HEK293 (cell line): ENCODE measurements around the gene THTPA.
"Not testable (repeated sequence)": the region's sequence is repeated elsewhere in the genome, so short reads cannot be mapped to it uniquely, and the experiment has no call there.

ENCODE experiments used
- CTCF ChIA-PET: fragments of 350-600 bp; formaldehyde crosslinking; extraction: SDS; loops from one replicate; lab custom pipeline; 2021; ENCODE audit warnings: antibody characterized with exemption; lab: Yijun Ruan, JAX
- POLR2A ChIA-PET: fragments of 300-600 bp; formaldehyde crosslinking; extraction: SDS; loops from one replicate; lab custom pipeline; 2020; ENCODE audit warnings: antibody characterized with exemption, inconsistent platforms; lab: Yijun Ruan, JAX
- H3K27ac ChIP-seq: fragments of 200-500 bp; sonication (Bioruptor generic); 2 replicates; pipeline ENCODE4 v1.5.1; 2014; ENCODE audit warnings: low read depth, low read length, control low read depth, inconsistent platforms; ENCODE audit errors: extremely low read depth
- H3K36me3 ChIP-seq, 2 experiments: fragments of 200-500 bp in 1 of 2; sonication (Bioruptor generic) in 1 of 2; 1 replicate in 1 of 2; 2 replicates in 1 of 2; pipeline ENCODE4 v1.5.1; 2014 to 2017; ENCODE audit warnings: inconsistent platforms in 2 of 2, low read length in 2 of 2; ENCODE audit not compliant: control insufficient read depth in 2 of 2, insufficient read depth in 1 of 2
- H3K4me1 ChIP-seq: fragments of 200-500 bp; sonication (Bioruptor generic); 2 replicates; pipeline ENCODE4 v1.5.1; 2014; ENCODE audit warnings: mild to moderate bottlenecking, low read length, inconsistent platforms; ENCODE audit not compliant: control insufficient read depth, insufficient read depth
- H3K4me3 ChIP-seq: 2 replicates; pipeline ENCODE4 v1.5.1; 2011; ENCODE audit warnings: low read depth, mild to moderate bottlenecking, control low read depth, low read length, moderate library complexity
- H3K9me3 ChIP-seq: fragments of 200-500 bp; sonication (Bioruptor generic); 2 replicates; pipeline ENCODE4 v1.5.1; 2014; ENCODE audit warnings: low read depth, low read length, inconsistent platforms; ENCODE audit not compliant: control insufficient read depth, insufficient read depth
- EGR2 ChIP-seq: fragments of 450-650 bp; formaldehyde crosslinking; IDR thresholded peaks from 2 replicates; pipeline ENCODE4 v1.5.1; 2016; ENCODE audit warnings: low read depth, missing biosample characterization, missing genetic modification characterization
- FEZF1 ChIP-seq: fragments of 450-650 bp; formaldehyde crosslinking; IDR thresholded peaks from 2 replicates; pipeline ENCODE4 v1.5.1; 2016; ENCODE audit warnings: missing biosample characterization, missing genetic modification characterization
- GLI2 ChIP-seq: fragments of 450-650 bp; formaldehyde crosslinking; IDR thresholded peaks from 2 replicates; pipeline ENCODE4; 2017; ENCODE audit warnings: missing biosample characterization, missing genetic modification characterization, low read depth, borderline replicate concordance
- KLF16 ChIP-seq: fragments of 450-650 bp; formaldehyde crosslinking; IDR thresholded peaks from 2 replicates; pipeline ENCODE4 v1.5.1; 2017; ENCODE audit warnings: missing biosample characterization, missing genetic modification characterization
- MYNN ChIP-seq: fragments of 450-650 bp; formaldehyde crosslinking; IDR thresholded peaks from 2 replicates; pipeline ENCODE4 v1.5.1; 2016; ENCODE audit warnings: missing biosample characterization, missing genetic modification characterization, borderline replicate concordance
- OVOL3 ChIP-seq: fragments of 450-650 bp; formaldehyde crosslinking; IDR thresholded peaks from 2 replicates; pipeline ENCODE4 v1.5.1; 2016; ENCODE audit warnings: missing biosample characterization, missing genetic modification characterization
- RBAK ChIP-seq: fragments of 450-650 bp; formaldehyde crosslinking; IDR thresholded peaks from 2 replicates; pipeline ENCODE4 v1.5.1; 2016; ENCODE audit warnings: missing biosample characterization, missing genetic modification characterization
- SP7 ChIP-seq: fragments of 450-650 bp; formaldehyde crosslinking; IDR thresholded peaks from 2 replicates; pipeline ENCODE4 v1.5.1; 2016; ENCODE audit warnings: missing biosample characterization, missing genetic modification characterization
- ZBTB1 ChIP-seq: fragments of 450-650 bp; formaldehyde crosslinking; IDR thresholded peaks from 2 replicates; pipeline ENCODE4 v1.5.1; 2016; ENCODE audit warnings: missing biosample characterization, missing genetic modification characterization
- ZBTB17 ChIP-seq: fragments of 450-650 bp; formaldehyde crosslinking; IDR thresholded peaks from 2 replicates; pipeline ENCODE4 v1.5.1; 2016; ENCODE audit warnings: missing biosample characterization, missing genetic modification characterization
- ZBTB8A ChIP-seq: fragments of 450-650 bp; formaldehyde crosslinking; IDR thresholded peaks from 2 replicates; pipeline ENCODE4 v1.5.1; 2016; ENCODE audit warnings: missing biosample characterization, missing genetic modification characterization
- ZNF138 ChIP-seq: fragments of 450-650 bp; formaldehyde crosslinking; IDR thresholded peaks from 2 replicates; pipeline ENCODE4 v1.5.1; 2016; ENCODE audit warnings: missing biosample characterization, missing genetic modification characterization, borderline replicate concordance
- ZNF24 ChIP-seq: fragments of 450-650 bp; formaldehyde crosslinking; IDR thresholded peaks from 2 replicates; pipeline ENCODE4 v1.5.1; 2016; ENCODE audit warnings: missing biosample characterization, missing genetic modification characterization
- ZNF280D ChIP-seq: fragments of 450-650 bp; formaldehyde crosslinking; IDR thresholded peaks from 2 replicates; pipeline ENCODE4 v1.5.1; 2016; ENCODE audit warnings: missing biosample characterization, missing genetic modification characterization
- ZNF292 ChIP-seq: fragments of 450-650 bp; formaldehyde crosslinking; IDR thresholded peaks from 2 replicates; pipeline ENCODE4 v1.5.1; 2016; ENCODE audit warnings: low read depth, missing biosample characterization, missing genetic modification characterization, borderline replicate concordance
- ZNF488 ChIP-seq: fragments of 450-650 bp; formaldehyde crosslinking; IDR thresholded peaks from 2 replicates; pipeline ENCODE4 v1.5.1; 2016; ENCODE audit warnings: missing biosample characterization, missing genetic modification characterization
- ZNF501 ChIP-seq: fragments of 450-650 bp; formaldehyde crosslinking; IDR thresholded peaks from 2 replicates; pipeline ENCODE4 v1.5.1; 2016; ENCODE audit warnings: missing biosample characterization, missing genetic modification characterization
- ZNF544 ChIP-seq: fragments of 450-650 bp; formaldehyde crosslinking; IDR thresholded peaks from 2 replicates; pipeline ENCODE4 v1.5.0; 2017; ENCODE audit warnings: missing biosample characterization, missing genetic modification characterization
- ZNF549 ChIP-seq: fragments of 450-650 bp; IDR thresholded peaks from 2 replicates; pipeline ENCODE4 v1.5.1; 2018; ENCODE audit warnings: missing biosample characterization, missing genetic modification characterization, mild to moderate bottlenecking, inconsistent platforms, moderate library complexity
- ZNF585B ChIP-seq: fragments of 450-650 bp; formaldehyde crosslinking; IDR thresholded peaks from 2 replicates; pipeline ENCODE4 v1.5.1; 2016; ENCODE audit warnings: missing biosample characterization, missing genetic modification characterization
- ZNF610 ChIP-seq: fragments of 450-650 bp; formaldehyde crosslinking; IDR thresholded peaks from 2 replicates; pipeline ENCODE4 v1.5.1; 2016; ENCODE audit warnings: missing biosample characterization, missing genetic modification characterization, borderline replicate concordance
- ZNF623 ChIP-seq: fragments of 450-650 bp; formaldehyde crosslinking; IDR thresholded peaks from 2 replicates; pipeline ENCODE4 v1.5.1; 2016; ENCODE audit warnings: missing biosample characterization, missing genetic modification characterization
- ZNF701 ChIP-seq: fragments of 450-650 bp; formaldehyde crosslinking; IDR thresholded peaks from 2 replicates; pipeline ENCODE4 v1.5.1; 2016; ENCODE audit warnings: missing biosample characterization, missing genetic modification characterization
- ZNF707 ChIP-seq: fragments of 450-650 bp; formaldehyde crosslinking; IDR thresholded peaks from 2 replicates; pipeline ENCODE4 v1.5.1; 2016; ENCODE audit warnings: missing biosample characterization, missing genetic modification characterization

Gene THTPA

DNA sequence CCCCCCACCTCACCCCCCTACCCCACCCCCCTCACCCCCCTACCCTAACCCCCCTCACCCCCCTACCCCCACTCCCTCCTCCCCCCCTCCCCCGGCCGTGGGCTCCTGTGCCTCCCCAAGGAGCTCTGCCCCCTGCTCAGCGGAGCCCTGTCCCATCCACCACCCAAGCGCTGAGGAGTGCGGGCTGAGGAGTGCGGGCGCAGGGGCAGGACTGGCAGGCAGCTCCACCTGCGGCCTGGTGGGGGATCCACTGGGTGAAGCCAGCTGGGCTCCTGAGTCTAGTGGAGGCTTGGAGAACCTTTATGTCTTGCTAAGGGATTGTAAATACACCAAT, 24.8 kb downstream of the THTPA start:
- H3K4me3 ChIP-seq = no peak overlapping the region
- H3K4me1 ChIP-seq = no peaks in the 10 kb centered on the region
- no peak for TF ChIP-seq ZNF701 (tag by site-specific recombination)
- no peak for TF ChIP-seq ZBTB1 (tag by site-specific recombination)
- TF ChIP-seq ZNF138 (tag by site-specific recombination) = no peak
- no peak for TF ChIP-seq ZNF549 (tag by site-specific recombination)
- TF ChIP-seq EGR2 = no peak
- no peak for TF ChIP-seq ZNF280D (tag by site-specific recombination)
- no peak for TF ChIP-seq GLI2 (tag by site-specific recombination)
- TF ChIP-seq ZNF24 (tag by site-specific recombination) = no peak
- TF ChIP-seq FEZF1 (tag by site-specific recombination) = no peak
- no peak for TF ChIP-seq ZNF623 (tag by site-specific recombination)
- TF ChIP-seq RBAK = no peak
- no peak for TF ChIP-seq ZNF585B (tag by site-specific recombination)
- no peak for TF ChIP-seq ZBTB17 (tag by site-specific recombination)
- TF ChIP-seq SP7 (tag by site-specific recombination) = no peak
- no peak for TF ChIP-seq ZNF544 (tag by site-specific recombination)
- TF ChIP-seq ZNF501 (tag by site-specific recombination) = no peak
- no peak for TF ChIP-seq MYNN (tag by site-specific recombination)
- no peak for TF ChIP-seq ZNF610
- no peak for TF ChIP-seq ZNF707
- no peaks in the 10 kb centered on the region for H3K9me3 ChIP-seq
- no peak overlapping the region for H3K27ac ChIP-seq
- POLR2A ChIA-PET = no interaction called here
- CTCF ChIA-PET = interaction anchor here (1.2 to 1.6 kb wide), 2 partner anchors 22 to 50 kb away, joined by 3 to 4 read pairs; no protein-coding TSS in a partner anchor
- no peaks in the 10 kb centered on the region for H3K36me3 ChIP-seq

- H3K4me3 ChIP-seq = no peak overlapping the region
- H3K27ac ChIP-seq = no peak overlapping the region
- H3K36me3 ChIP-seq = no peaks in the 10 kb centered on the region
- CTCF ChIA-PET = interaction anchor here (1.0 kb wide), 1 partner anchor 15 kb away, joined by 4 read pairs; no protein-coding TSS in a partner anchor
- TF ChIP-seq ZNF488 = no peak
- TF ChIP-seq ZNF292 (tag by site-specific recombination) = no peak
- no peak for TF ChIP-seq KLF16 (tag by site-specific recombination)
- no peak for TF ChIP-seq OVOL3 (tag by site-specific recombination)
- no peak for TF ChIP-seq ZBTB8A (tag by site-specific recombination)
- no peaks in the 10 kb centered on the region for H3K4me1 ChIP-seq
- POLR2A ChIA-PET = no interaction called here
- H3K9me3 ChIP-seq = no peaks in the 10 kb centered on the region
Measured at GRCh38 chr14:23582906-23583760, 27.1 kb downstream of the THTPA start.

- H3K36me3 ChIP-seq, H3K9me3 ChIP-seq, POLR2A ChIA-PET, H3K4me1 ChIP-seq, H3K4me3 ChIP-seq, H3K27ac ChIP-seq: not testable (repeated sequence)
- CTCF ChIA-PET = interaction anchor here (0.6 kb wide), 1 partner anchor 464 kb away, joined by 3 read pairs; no protein-coding TSS in a partner anchor
Measured at GRCh38 chr14:23583761-23584526, 27.9 kb downstream of the THTPA start.

DNA sequence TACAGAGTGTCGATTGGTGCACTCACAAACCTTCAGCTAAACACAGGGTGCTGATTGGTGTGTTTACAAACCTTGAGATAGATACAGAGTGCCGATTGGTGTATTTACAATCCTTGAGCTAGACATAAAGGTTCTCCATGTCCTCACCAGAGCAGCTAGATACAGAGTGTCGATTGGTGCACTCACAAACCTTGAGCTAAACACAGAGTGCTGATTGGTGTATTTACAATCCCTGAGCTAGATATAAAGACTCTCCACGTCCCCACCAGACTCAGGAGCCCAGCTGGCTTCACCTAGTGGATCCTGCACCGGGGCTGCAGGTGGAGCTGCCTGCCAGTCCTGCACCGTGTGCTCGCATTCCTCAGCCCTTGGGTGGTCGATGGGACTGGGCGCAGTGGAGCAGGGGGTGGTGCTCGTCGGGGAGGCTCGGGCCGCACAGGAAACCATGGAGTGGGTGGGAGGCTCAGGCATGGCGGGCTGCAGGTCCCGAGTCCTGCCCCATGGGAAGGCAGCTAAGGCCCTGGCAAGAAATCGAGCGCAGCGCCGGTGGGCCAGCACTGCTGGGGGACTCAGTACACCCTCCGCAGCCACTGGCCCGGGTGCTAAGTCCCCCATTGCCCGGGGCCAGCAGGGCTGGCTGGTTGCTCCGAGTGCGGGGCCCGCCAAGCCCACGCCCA, 28.6 kb downstream of the THTPA start:
- H3K9me3 ChIP-seq, H3K4me1 ChIP-seq, POLR2A ChIA-PET, H3K4me3 ChIP-seq, H3K36me3 ChIP-seq, H3K27ac ChIP-seq, CTCF ChIA-PET: not testable (repeated sequence)
